Measurements from ENCODE around the gene SACM1L.
A peak's percentile ranks its signal among the peaks of the same experiment; 100 is the strongest.
"Not testable (repeated sequence)": the region's sequence is repeated elsewhere in the genome, so short reads cannot be mapped to it uniquely, and the experiment has no call there.

Gene SACM1L

GRCh38 chr3:45742461-45743089 lies 53.4 kb downstream of the SACM1L start:
- Mint-ChIP-seq H3K9me3 (no peaks in the 10 kb centered on the region), H3K27ac (peak overlapping the region; percentile 79 to 85), H3K4me3 (no peak overlapping the region), H3K27me3 (no peaks in the 10 kb centered on the region), H3K4me1 (ENCODE audit: low read depth in 2 of 2) (peaks cover 23 to 29% of the 10 kb centered on the region in 2 donors), H3K36me3 (ENCODE audit: insufficient read depth) (peaks cover 81% of the 10 kb centered on the region)
- DNase-seq (no peak), ATAC-seq (replicated peaks) (no peak)

- Mint-ChIP-seq H3K27me3 (no peaks in the 10 kb centered on the region), H3K4me3 (no peak overlapping the region), H3K4me1 (ENCODE audit: low read depth in 2 of 2) (peaks cover 9 to 12% of the 10 kb centered on the region in 2 donors), H3K36me3 (ENCODE audit: insufficient read depth) (peaks cover 51% of the 10 kb centered on the region), H3K9me3 (no peaks in the 10 kb centered on the region), H3K27ac (no peak overlapping the region)
- DNase-seq: no peak
- no peak for ATAC-seq (replicated peaks)
Observed at GRCh38 chr3:45746165-45746776, 57.1 kb downstream of the SACM1L start.

- no peak for DNase-seq
- H3K36me3 Mint-ChIP-seq (ENCODE audit: insufficient read depth): peaks cover 43% of the 10 kb centered on the region
- no peak overlapping the region for H3K27ac Mint-ChIP-seq
- H3K4me1 Mint-ChIP-seq (ENCODE audit: low read depth in 2 of 2): peaks cover 5 to 7% of the 10 kb centered on the region in 2 donors
- ATAC-seq (replicated peaks): no peak
- H3K4me3 Mint-ChIP-seq: no peak overlapping the region
- H3K9me3 Mint-ChIP-seq: no peaks in the 10 kb centered on the region
- H3K27me3 Mint-ChIP-seq: no peaks in the 10 kb centered on the region
Observed at GRCh38 chr3:45746777-45747622, 57.8 kb downstream of the SACM1L start.

GRCh38 chr3:45748068-45748467 lies 58.9 kb downstream of the SACM1L start:
- H3K4me3 Mint-ChIP-seq: no peak overlapping the region
- ATAC-seq (replicated peaks): no peak
- no peak for DNase-seq
- H3K4me1 Mint-ChIP-seq (ENCODE audit: low read depth in 2 of 2): peaks cover 0 to 3% of the 10 kb centered on the region in 2 donors
- no peaks in the 10 kb centered on the region for H3K27me3 Mint-ChIP-seq
- H3K27ac Mint-ChIP-seq: peak overlapping the region in 1 of 2 donors; percentile 69
- H3K9me3 Mint-ChIP-seq: no peaks in the 10 kb centered on the region
- H3K36me3 Mint-ChIP-seq (ENCODE audit: insufficient read depth): peaks cover 39% of the 10 kb centered on the region

- H3K4me1 Mint-ChIP-seq (ENCODE audit: low read depth in 2 of 2); ATAC-seq (replicated peaks); DNase-seq; H3K27me3 Mint-ChIP-seq; H3K27ac Mint-ChIP-seq; H3K9me3 Mint-ChIP-seq; H3K4me3 Mint-ChIP-seq: not testable (repeated sequence)
- peaks cover 30% of the 10 kb centered on the region for H3K36me3 Mint-ChIP-seq (ENCODE audit: insufficient read depth)
Observed at GRCh38 chr3:45749036-45749600, 59.9 kb downstream of the SACM1L start.

- H3K36me3 Mint-ChIP-seq (ENCODE audit: insufficient read depth): peaks cover 23% of the 10 kb centered on the region
- H3K9me3 Mint-ChIP-seq: no peaks in the 10 kb centered on the region
- H3K27ac Mint-ChIP-seq: no peak overlapping the region
- ATAC-seq (replicated peaks) (no peak), DNase-seq (no peak)
- H3K4me3 Mint-ChIP-seq: no peak overlapping the region
- peaks cover 0 to 3% of the 10 kb centered on the region in 2 donors for H3K4me1 Mint-ChIP-seq (ENCODE audit: low read depth in 2 of 2)
- H3K27me3 Mint-ChIP-seq: no peaks in the 10 kb centered on the region
Observed at GRCh38 chr3:45749880-45750279, 60.7 kb downstream of the SACM1L start.

GRCh38 chr3:45751537-45752242 lies 62.5 kb downstream of the SACM1L start:
- no peaks in the 10 kb centered on the region for H3K27me3 Mint-ChIP-seq
- H3K27ac Mint-ChIP-seq: no peak overlapping the region

GRCh38 chr3:45753095-45753494 lies 63.9 kb downstream of the SACM1L start:
- no peaks in the 10 kb centered on the region for H3K27me3 Mint-ChIP-seq
- DNase-seq (no peak), ATAC-seq (replicated peaks) (no peak)
- peaks cover 0 to 3% of the 10 kb centered on the region in 2 donors for H3K4me1 Mint-ChIP-seq (ENCODE audit: low read depth in 2 of 2)
- no peaks in the 10 kb centered on the region for H3K9me3 Mint-ChIP-seq
- H3K36me3 Mint-ChIP-seq (ENCODE audit: insufficient read depth): peaks cover 4% of the 10 kb centered on the region
- no peak overlapping the region for H3K27ac Mint-ChIP-seq
- no peak overlapping the region for H3K4me3 Mint-ChIP-seq

More at GRCh38 chr3:45751537-45752242, 62.5 kb downstream of the SACM1L start:
- ATAC-seq (replicated peaks) (no peak), DNase-seq (no peak)
- Mint-ChIP-seq H3K36me3 (ENCODE audit: insufficient read depth) (peaks cover 9% of the 10 kb centered on the region), H3K9me3 (no peaks in the 10 kb centered on the region), H3K4me3 (no peak overlapping the region), H3K4me1 (ENCODE audit: low read depth in 2 of 2) (peaks cover 0 to 3% of the 10 kb centered on the region in 2 donors)

- no peaks in the 10 kb centered on the region for H3K9me3 Mint-ChIP-seq
- ATAC-seq (replicated peaks): no peak
- H3K4me1 Mint-ChIP-seq (ENCODE audit: low read depth in 2 of 2): peaks cover 0 to 3% of the 10 kb centered on the region in 2 donors
- no peak overlapping the region for H3K27ac Mint-ChIP-seq
- H3K36me3 Mint-ChIP-seq (ENCODE audit: insufficient read depth): peaks cover 2% of the 10 kb centered on the region
- no peak overlapping the region for H3K4me3 Mint-ChIP-seq
- DNase-seq: no peak
- no peaks in the 10 kb centered on the region for H3K27me3 Mint-ChIP-seq
Observed at GRCh38 chr3:45754461-45754860, 65.3 kb downstream of the SACM1L start.

GRCh38 chr3:45756055-45756454 lies 66.9 kb downstream of the SACM1L start:
- DNase-seq (no peak), ATAC-seq (replicated peaks) (no peak)
- Mint-ChIP-seq H3K4me1 (ENCODE audit: low read depth in 2 of 2) (peaks cover 0 to 3% of the 10 kb centered on the region in 2 donors), H3K9me3 (no peaks in the 10 kb centered on the region), H3K27ac (no peak overlapping the region), H3K36me3 (ENCODE audit: insufficient read depth) (peaks cover 2% of the 10 kb centered on the region), H3K27me3 (peaks cover 0 to 16% of the 10 kb centered on the region in 2 donors), H3K4me3 (no peak overlapping the region)

- H3K27me3 Mint-ChIP-seq: peaks cover 0 to 23% of the 10 kb centered on the region in 2 donors
- not testable (repeated sequence) for DNase-seq; H3K4me3 Mint-ChIP-seq; H3K36me3 Mint-ChIP-seq (ENCODE audit: insufficient read depth); H3K4me1 Mint-ChIP-seq (ENCODE audit: low read depth in 2 of 2); H3K9me3 Mint-ChIP-seq; H3K27ac Mint-ChIP-seq; ATAC-seq (replicated peaks)
Observed at GRCh38 chr3:45757141-45757540, 67.9 kb downstream of the SACM1L start.

- no peak for ATAC-seq (replicated peaks)
- Mint-ChIP-seq H3K27me3 (peaks cover 0 to 28% of the 10 kb centered on the region in 2 donors), H3K36me3 (ENCODE audit: insufficient read depth) (peaks cover 2% of the 10 kb centered on the region), H3K4me3 (no peak overlapping the region), H3K27ac (no peak overlapping the region), H3K9me3 (no peaks in the 10 kb centered on the region), H3K4me1 (ENCODE audit: low read depth in 2 of 2) (no peaks in the 10 kb centered on the region)
- DNase-seq: no peak
Observed at GRCh38 chr3:45758871-45759270, 69.7 kb downstream of the SACM1L start.

- H3K27me3 Mint-ChIP-seq: peaks cover 0 to 34% of the 10 kb centered on the region in 2 donors
- H3K27ac Mint-ChIP-seq: peak overlapping the region in 1 of 2 donors; percentile 57
- H3K9me3 Mint-ChIP-seq: no peaks in the 10 kb centered on the region
- DNase-seq: no peak
- H3K4me1 Mint-ChIP-seq (ENCODE audit: low read depth in 2 of 2): no peaks in the 10 kb centered on the region
- no peak for ATAC-seq (replicated peaks)
- peaks cover 2% of the 10 kb centered on the region for H3K36me3 Mint-ChIP-seq (ENCODE audit: insufficient read depth)
- no peak overlapping the region for H3K4me3 Mint-ChIP-seq
Observed at GRCh38 chr3:45759851-45760250, 70.7 kb downstream of the SACM1L start.

Measured in effector memory CD8-positive, alpha-beta T cell (primary cell).